ENCODE measurements around the gene MAB21L4. TPM values are rescaled to one million over a fixed set of nuclear protein-coding genes. Genes with fewer than 3 reads are reported as not detected.

The MAB21L4 gene
- total and polyA plus RNA-seq, 2 of the 8 experiments (the other 6 are each of a cell fraction or from before 2014, with no cell fraction given) = 0.11 TPM; not detected in 1

DNA sequence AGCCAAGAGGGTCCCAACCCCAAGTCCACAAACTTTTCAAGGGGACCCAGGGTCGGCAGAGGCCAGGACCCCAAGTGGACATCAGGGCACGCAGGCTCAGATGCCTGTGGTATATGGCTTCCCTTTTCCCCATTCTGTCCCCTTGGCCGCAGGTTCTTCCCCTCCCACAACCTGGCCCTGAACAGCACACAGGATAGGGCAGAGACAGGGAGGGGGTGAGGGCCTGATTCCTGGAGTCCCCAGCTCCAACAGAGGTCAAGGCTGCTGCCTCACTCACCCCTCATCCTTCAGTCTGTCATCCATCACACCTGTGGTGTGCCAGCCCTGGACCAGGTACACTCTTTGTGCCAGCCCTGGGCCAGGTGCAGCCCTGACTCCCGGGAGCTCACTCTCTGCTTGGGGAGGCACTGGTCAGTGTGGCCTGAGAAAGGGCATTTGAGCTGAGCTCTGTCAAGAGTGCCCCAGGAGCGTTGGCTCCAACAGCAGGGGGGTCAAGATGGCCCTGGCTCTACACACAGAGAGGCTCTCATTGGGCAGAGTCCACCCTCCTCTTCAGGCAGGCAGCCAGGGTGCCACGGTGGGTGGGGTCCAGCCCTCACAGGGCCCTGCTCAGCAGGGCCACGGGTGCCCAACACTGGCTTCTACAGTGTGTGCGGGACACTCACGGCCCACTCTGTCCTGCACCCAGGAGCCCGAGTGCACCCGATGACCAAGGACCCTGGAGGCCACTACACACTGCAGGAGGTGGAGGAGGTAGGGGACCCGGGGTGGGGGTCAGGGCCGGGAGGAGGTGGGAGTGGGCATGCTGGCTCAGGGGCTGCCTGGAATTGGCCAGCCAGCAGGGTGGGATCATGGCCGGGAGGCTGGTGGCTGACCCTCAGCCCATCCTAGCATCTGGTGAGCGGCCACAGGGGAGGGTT is 25.7 kb downstream of the MAB21L4 start:
- no peaks in the 10 kb centered on the region for H3K27me3 ChIP-seq (replicated peaks in 1 of 4; ENCODE audit: control insufficient read depth in 3 of 4, extremely low read depth in 1 of 4, insufficient read depth in 3 of 4, low read length in 3 of 4)
- DNase-seq (ENCODE audit: low read depth in 1 of 2, low spot score in 2 of 2) (no peak), FAIRE-seq (no peak)
- H3K14ac ChIP-seq (ENCODE audit: insufficient read length) = no peak overlapping the region
- no peak overlapping the region for H4K91ac ChIP-seq (replicated peaks; ENCODE audit: insufficient read length, low read length)
- no peak overlapping the region for H2AK5ac ChIP-seq (ENCODE audit: low read depth, low read length)
- no peak overlapping the region for H2BK120ac ChIP-seq (replicated peaks; ENCODE audit: low read depth, low read length)
- no peak overlapping the region for H3K18ac ChIP-seq (ENCODE audit: extremely low read depth, low read length)
- H2BK20ac ChIP-seq (ENCODE audit: low read length) = no peak overlapping the region
- no peak overlapping the region for H4K8ac ChIP-seq (ENCODE audit: extremely low read depth, insufficient read depth, low read length)
- WGBS, 2 experiments (ENCODE audit: extremely low coverage in 1 of 2, insufficient coverage in 1 of 2, insufficient read length in 1 of 2, insufficient replicate concordance in 2 of 2, low coverage in 1 of 2, low lambda C conversion rate in 2 of 2, missing lambda C conversion rate in 1 of 2) = 96% methylated on average over 14 of the region's 15 CpGs; no CpG with 5 or more reads in 1 of the 2 experiments
- no peaks in the 10 kb centered on the region for H3K23me2 ChIP-seq (ENCODE audit: low read depth, low read length)
- H3K4ac ChIP-seq (replicated peaks; ENCODE audit: insufficient read length, low read depth, low read length) = no peak overlapping the region
- H2AFZ ChIP-seq (ENCODE audit: low read length) = no peak overlapping the region
- no peak overlapping the region for H3K9ac ChIP-seq (replicated peaks in 1 of 4; ENCODE audit: extremely low read depth in 1 of 4, low read depth in 3 of 4, low read length in 3 of 4)
- H4K20me1 ChIP-seq (replicated peaks in 1 of 2; ENCODE audit: control insufficient read depth in 1 of 2, insufficient read depth in 2 of 2, low read length in 2 of 2) = no peaks in the 10 kb centered on the region
- no peaks in the 10 kb centered on the region for H3K9me3 ChIP-seq (ENCODE audit: insufficient read depth in 2 of 2, low read depth in 1 of 2, low read length in 1 of 2)
- no peaks in the 10 kb centered on the region for H3K79me2 ChIP-seq (ENCODE audit: control insufficient read depth in 1 of 2, insufficient read depth in 2 of 2, low read length in 2 of 2)
- CTCF ChIA-PET (ENCODE audit: partially characterized antibody) = interaction anchor here (0.7 to 2.3 kb wide), 2 partner anchors 13 to 44 kb away, joined by 4 to 9 read pairs; no protein-coding TSS in a partner anchor
- H3K4me1 ChIP-seq (replicated peaks in 1 of 4; ENCODE audit: control insufficient read depth in 3 of 4, insufficient read depth in 4 of 4, low read length in 3 of 4) = no peaks in the 10 kb centered on the region; a peak in 1 of 7 replicates
- no peak overlapping the region for H3K23ac ChIP-seq (ENCODE audit: insufficient read length)
- H3K36me3 ChIP-seq (ENCODE audit: control insufficient read depth in 2 of 4, insufficient read depth in 4 of 4, low read length in 3 of 4) = no peaks in the 10 kb centered on the region
- no peak overlapping the region for H2BK12ac ChIP-seq (ENCODE audit: low read depth, low read length)
- H3K56ac ChIP-seq (replicated peaks; ENCODE audit: insufficient read length, low read depth, low read length) = no peak overlapping the region
- POLR2A ChIA-PET (ENCODE audit: partially characterized antibody) = no interaction called here
- no peak for TF ChIP-seq POLR2AphosphoS5 (IDR thresholded peaks at IDR 0.05; ENCODE audit: low read depth, low read length)
- TF ChIP-seq, protein P1, sequence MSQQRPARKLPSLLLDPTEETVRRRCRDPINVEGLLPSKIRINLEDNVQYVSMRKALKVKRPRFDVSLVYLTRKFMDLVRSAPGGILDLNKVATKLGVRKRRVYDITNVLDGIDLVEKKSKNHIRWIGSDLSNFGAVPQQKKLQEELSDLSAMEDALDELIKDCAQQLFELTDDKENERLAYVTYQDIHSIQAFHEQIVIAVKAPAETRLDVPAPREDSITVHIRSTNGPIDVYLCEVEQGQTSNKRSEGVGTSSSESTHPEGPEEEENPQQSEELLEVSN (IDR thresholded peaks at IDR 0.05) = no peak
- TF ChIP-seq FOSL1 (IDR thresholded peaks at IDR 0.05; ENCODE audit: insufficient read depth, low read depth, low read length) = no peak
- TF ChIP-seq, protein P2, sequence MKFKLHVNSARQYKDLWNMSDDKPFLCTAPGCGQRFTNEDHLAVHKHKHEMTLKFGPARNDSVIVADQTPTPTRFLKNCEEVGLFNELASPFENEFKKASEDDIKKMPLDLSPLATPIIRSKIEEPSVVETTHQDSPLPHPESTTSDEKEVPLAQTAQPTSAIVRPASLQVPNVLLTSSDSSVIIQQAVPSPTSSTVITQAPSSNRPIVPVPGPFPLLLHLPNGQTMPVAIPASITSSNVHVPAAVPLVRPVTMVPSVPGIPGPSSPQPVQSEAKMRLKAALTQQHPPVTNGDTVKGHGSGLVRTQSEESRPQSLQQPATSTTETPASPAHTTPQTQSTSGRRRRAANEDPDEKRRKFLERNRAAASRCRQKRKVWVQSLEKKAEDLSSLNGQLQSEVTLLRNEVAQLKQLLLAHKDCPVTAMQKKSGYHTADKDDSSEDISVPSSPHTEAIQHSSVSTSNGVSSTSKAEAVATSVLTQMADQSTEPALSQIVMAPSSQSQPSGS (IDR thresholded peaks at IDR 0.05; ENCODE audit: low read length) = no peak
- no peak for TF ChIP-seq RXRA (IDR thresholded peaks at IDR 0.05; ENCODE audit: insufficient read depth, low read depth, low read length)
- TF ChIP-seq SIX5 (IDR thresholded peaks at IDR 0.05; ENCODE audit: low read depth, low read length) = no peak
- no peak overlapping the region for H3K27ac ChIP-seq (ENCODE audit: low read depth, low read length)
- H3K4me2 ChIP-seq (ENCODE audit: insufficient read depth in 1 of 2, low read depth in 2 of 2, low read length in 2 of 2) = no peak overlapping the region
- H2BK5ac ChIP-seq (ENCODE audit: low read depth, low read length) = no peak overlapping the region
- H4K5ac ChIP-seq (ENCODE audit: insufficient read length, low read depth, low read length) = no peak overlapping the region
- H2BK15ac ChIP-seq (ENCODE audit: low read length) = no peak overlapping the region
- no peaks in the 10 kb centered on the region for H3K79me1 ChIP-seq (ENCODE audit: low read depth, low read length)
- H3K4me3 ChIP-seq (ENCODE audit: extremely low read depth in 1 of 4, insufficient read depth in 2 of 4, low read depth in 3 of 4, low read length in 4 of 4) = no peak overlapping the region

Data from H1 (cell line).